ENCODE results near the gene SLC7A6OS.

The SLC7A6OS gene

DNA sequence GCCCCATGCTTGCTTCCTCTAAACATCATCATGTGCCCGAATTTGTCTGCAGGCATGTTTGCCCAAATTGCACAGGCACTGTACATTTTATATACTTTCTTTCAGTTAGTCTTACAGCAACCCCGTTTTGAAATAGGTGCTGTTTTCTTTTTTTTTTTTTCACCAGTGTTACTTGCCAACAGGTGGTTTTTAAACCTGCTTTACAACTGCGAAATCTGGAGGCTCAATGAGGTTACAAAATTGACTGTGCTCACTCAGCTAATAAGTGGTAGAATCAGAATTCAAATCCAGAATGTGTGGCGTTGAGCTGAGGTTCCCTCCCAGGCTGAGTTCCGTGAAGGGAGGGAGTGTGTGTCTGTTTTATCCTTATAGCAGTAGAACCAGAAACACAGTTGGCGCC, 59.8 kb downstream of the SLC7A6OS start:
- in situ Hi-C loops (cut with MboI; ENCODE audit: low pct_unique_long_range_greater_than_20kb, low sequenced_read_pairs, unreplicated experiment) = no loop called here
- DNase-seq (ENCODE audit: low spot score) = no peak
- TF ChIP-seq, protein P1, sequence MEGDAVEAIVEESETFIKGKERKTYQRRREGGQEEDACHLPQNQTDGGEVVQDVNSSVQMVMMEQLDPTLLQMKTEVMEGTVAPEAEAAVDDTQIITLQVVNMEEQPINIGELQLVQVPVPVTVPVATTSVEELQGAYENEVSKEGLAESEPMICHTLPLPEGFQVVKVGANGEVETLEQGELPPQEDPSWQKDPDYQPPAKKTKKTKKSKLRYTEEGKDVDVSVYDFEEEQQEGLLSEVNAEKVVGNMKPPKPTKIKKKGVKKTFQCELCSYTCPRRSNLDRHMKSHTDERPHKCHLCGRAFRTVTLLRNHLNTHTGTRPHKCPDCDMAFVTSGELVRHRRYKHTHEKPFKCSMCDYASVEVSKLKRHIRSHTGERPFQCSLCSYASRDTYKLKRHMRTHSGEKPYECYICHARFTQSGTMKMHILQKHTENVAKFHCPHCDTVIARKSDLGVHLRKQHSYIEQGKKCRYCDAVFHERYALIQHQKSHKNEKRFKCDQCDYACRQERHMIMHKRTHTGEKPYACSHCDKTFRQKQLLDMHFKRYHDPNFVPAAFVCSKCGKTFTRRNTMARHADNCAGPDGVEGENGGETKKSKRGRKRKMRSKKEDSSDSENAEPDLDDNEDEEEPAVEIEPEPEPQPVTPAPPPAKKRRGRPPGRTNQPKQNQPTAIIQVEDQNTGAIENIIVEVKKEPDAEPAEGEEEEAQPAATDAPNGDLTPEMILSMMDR (IDR thresholded peaks at IDR 0.05; ENCODE audit: extremely low read depth, insufficient read depth, missing control alignments) = no peak

DNA sequence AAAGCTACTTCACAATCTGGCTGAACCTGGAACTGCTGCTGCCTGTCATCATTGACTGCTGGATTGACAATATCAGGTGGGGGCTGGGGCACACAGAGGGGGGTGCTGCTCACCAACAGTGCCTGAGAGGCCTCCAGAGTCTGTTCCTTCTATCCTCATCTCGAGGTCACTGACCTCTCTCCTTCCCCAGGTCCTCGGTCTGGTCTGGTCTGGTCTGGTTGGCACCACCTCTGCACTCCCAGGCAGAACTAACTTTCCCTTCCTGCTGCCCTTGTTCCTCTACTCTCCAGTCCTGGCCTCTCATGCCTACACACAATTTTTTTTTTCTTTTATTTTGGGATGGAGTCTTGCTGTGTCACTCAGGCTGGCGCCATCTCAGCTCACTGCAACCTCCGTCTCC, 61.4 kb downstream of the SLC7A6OS start:
- in situ Hi-C loops (cut with MboI; ENCODE audit: low pct_unique_long_range_greater_than_20kb, low sequenced_read_pairs, unreplicated experiment) = no loop called here
- no peak for DNase-seq (ENCODE audit: low spot score)
- TF ChIP-seq, protein P1 (IDR thresholded peaks at IDR 0.05; ENCODE audit: extremely low read depth, insufficient read depth, missing control alignments) = no peak
